Measurements from ENCODE around the gene C12orf57. TPM values are rescaled to one million over a fixed set of nuclear protein-coding genes. Genes with fewer than 3 reads are reported as not detected.

C12orf57 gene
- total and polyA plus RNA-seq, 4 experiments from 2014 or later, result 155 to 425 (median 334) TPM

GRCh38 chr12:6980075-6980474 lies 36.3 kb downstream of the C12orf57 start:
- H3K9me3 ChIP-seq (ENCODE audit: control insufficient read depth in 1 of 2, low read length in 2 of 2), result no peaks in the 10 kb centered on the region
- Mint-ChIP-seq H3K36me3 (peaks cover 41 to 74% of the 10 kb centered on the region in 2 donors), H3K4me1 (no peaks in the 10 kb centered on the region), H3K4me3 (no peak overlapping the region), H3K27ac (peak overlapping the region in 1 of 7 donors; percentile 42), H3K27me3 (no peaks in the 10 kb centered on the region), H3K9me3 (no peaks in the 10 kb centered on the region)
- no peak overlapping the region for H3K27ac ChIP-seq (ENCODE audit: low read depth, low read length)
- no peak for DNase-seq
- no peak overlapping the region for H3K4me3 ChIP-seq (ENCODE audit: low read length in 2 of 2)
- ChIA-PET CTCF (ENCODE audit: partially characterized antibody) (interaction anchor here (1.1 kb wide), 1 partner anchor 12 kb away, joined by 3 read pairs; no protein-coding TSS in a partner anchor), POLR2A (ENCODE audit: partially characterized antibody) (no interaction called here)
- intact Hi-C loops (cut with micrococcal nuclease), result no loop called here
- no peaks in the 10 kb centered on the region for H3K4me1 ChIP-seq (ENCODE audit: insufficient read depth, low read length)
- peaks cover 35% of the 10 kb centered on the region for H3K36me3 ChIP-seq (ENCODE audit: insufficient read depth, low read length)
- H3K27me3 ChIP-seq (ENCODE audit: insufficient read depth, low read length), result no peaks in the 10 kb centered on the region

GRCh38 chr12:6980740-6981139 lies 36.9 kb downstream of the C12orf57 start:
- H3K9me3 Mint-ChIP-seq, result no peaks in the 10 kb centered on the region
- H3K4me1 Mint-ChIP-seq, result no peaks in the 10 kb centered on the region
- ChIA-PET POLR2A (ENCODE audit: partially characterized antibody) (no interaction called here), CTCF (ENCODE audit: partially characterized antibody) (no interaction called here)
- H3K27me3 Mint-ChIP-seq, result no peaks in the 10 kb centered on the region
- H3K27ac Mint-ChIP-seq, result peak overlapping the region in 2 of 7 donors; percentile 16 to 32
- Histone ChIP-seq H3K9me3 (ENCODE audit: control insufficient read depth in 1 of 2, low read length in 2 of 2) (no peaks in the 10 kb centered on the region), H3K27ac (ENCODE audit: low read depth, low read length) (no peak overlapping the region), H3K4me1 (ENCODE audit: insufficient read depth, low read length) (no peaks in the 10 kb centered on the region), H3K36me3 (ENCODE audit: insufficient read depth, low read length) (peaks cover 29% of the 10 kb centered on the region), H3K27me3 (ENCODE audit: insufficient read depth, low read length) (no peaks in the 10 kb centered on the region), H3K4me3 (ENCODE audit: low read length in 2 of 2) (no peak overlapping the region)
- intact Hi-C loops (cut with micrococcal nuclease), result no loop called here
- peaks cover 36 to 67% of the 10 kb centered on the region in 2 donors for H3K36me3 Mint-ChIP-seq
- DNase-seq, result no peak
- no peak overlapping the region for H3K4me3 Mint-ChIP-seq

- Histone ChIP-seq H3K27me3 (ENCODE audit: insufficient read depth, low read length) (no peaks in the 10 kb centered on the region), H3K4me1 (ENCODE audit: insufficient read depth, low read length) (no peaks in the 10 kb centered on the region), H3K27ac (ENCODE audit: low read depth, low read length) (no peak overlapping the region), H3K36me3 (ENCODE audit: insufficient read depth, low read length) (peaks cover 22% of the 10 kb centered on the region), H3K9me3 (ENCODE audit: control insufficient read depth in 1 of 2, low read length in 2 of 2) (no peaks in the 10 kb centered on the region), H3K4me3 (ENCODE audit: low read length in 2 of 2) (no peak overlapping the region)
- Mint-ChIP-seq H3K27me3 (no peaks in the 10 kb centered on the region), H3K36me3 (peaks cover 32 to 66% of the 10 kb centered on the region in 2 donors), H3K4me1 (peaks cover 0 to 1% (median 0%) of the 10 kb centered on the region in 4 donors), H3K27ac (peak overlapping the region in 4 of 7 donors; percentile 16 to 82 (median 34)), H3K9me3 (no peaks in the 10 kb centered on the region), H3K4me3 (no peak overlapping the region)
- ChIA-PET CTCF (ENCODE audit: partially characterized antibody) (no interaction called here), POLR2A (ENCODE audit: partially characterized antibody) (no interaction called here)
- DNase-seq, result no peak
- intact Hi-C loops (cut with micrococcal nuclease), result no loop called here
Observed at GRCh38 chr12:6981152-6982052, 37.6 kb downstream of the C12orf57 start.

- DNase-seq, result no peak
- Mint-ChIP-seq H3K27me3 (no peaks in the 10 kb centered on the region), H3K4me1 (peaks cover 0 to 1% (median 0%) of the 10 kb centered on the region in 4 donors), H3K9me3 (no peaks in the 10 kb centered on the region), H3K4me3 (no peak overlapping the region), H3K36me3 (peaks cover 23 to 61% of the 10 kb centered on the region in 2 donors), H3K27ac (peak overlapping the region in 2 of 7 donors; percentile 42 to 68)
- Histone ChIP-seq H3K4me3 (ENCODE audit: low read length in 2 of 2) (no peak overlapping the region), H3K27ac (ENCODE audit: low read depth, low read length) (no peak overlapping the region), H3K9me3 (ENCODE audit: control insufficient read depth in 1 of 2, low read length in 2 of 2) (no peaks in the 10 kb centered on the region), H3K27me3 (ENCODE audit: insufficient read depth, low read length) (no peaks in the 10 kb centered on the region), H3K36me3 (ENCODE audit: insufficient read depth, low read length) (peaks cover 13% of the 10 kb centered on the region), H3K4me1 (ENCODE audit: insufficient read depth, low read length) (no peaks in the 10 kb centered on the region)
- ChIA-PET POLR2A (ENCODE audit: partially characterized antibody) (interaction anchor here (1.2 kb wide), 1 partner anchor 35 kb away, joined by 3 read pairs; the partner anchor contains the start of gene LPCAT3), CTCF (ENCODE audit: partially characterized antibody) (interaction anchor here (1.1 to 1.4 kb wide), 2 partner anchors 26 to 80 kb away, joined by 3 to 6 read pairs; no protein-coding TSS in a partner anchor)
- intact Hi-C loops (cut with micrococcal nuclease), result no loop called here
Observed at GRCh38 chr12:6982532-6982931, 38.7 kb downstream of the C12orf57 start.

- no peak overlapping the region for H3K4me3 Mint-ChIP-seq
- H3K9me3 ChIP-seq (ENCODE audit: control insufficient read depth in 1 of 2, low read length in 2 of 2), result no peaks in the 10 kb centered on the region
- no peaks in the 10 kb centered on the region for H3K27me3 ChIP-seq (ENCODE audit: insufficient read depth, low read length)
- POLR2A ChIA-PET (ENCODE audit: partially characterized antibody), result no interaction called here
- CTCF ChIA-PET (ENCODE audit: partially characterized antibody), result no interaction called here
- H3K4me1 ChIP-seq (ENCODE audit: insufficient read depth, low read length), result no peaks in the 10 kb centered on the region
- no peaks in the 10 kb centered on the region for H3K9me3 Mint-ChIP-seq
- no peak overlapping the region for H3K27ac ChIP-seq (ENCODE audit: low read depth, low read length)
- peaks cover 9 to 35% of the 10 kb centered on the region in 2 donors for H3K36me3 Mint-ChIP-seq
- H3K27ac Mint-ChIP-seq, result peak overlapping the region in 1 of 7 donors; percentile 6
- intact Hi-C loops (cut with micrococcal nuclease), result no loop called here
- DNase-seq, result no peak
- H3K36me3 ChIP-seq (ENCODE audit: insufficient read depth, low read length), result peaks cover 11% of the 10 kb centered on the region
- peaks cover 0 to 4% (median 1%) of the 10 kb centered on the region in 4 donors for H3K4me1 Mint-ChIP-seq
- no peaks in the 10 kb centered on the region for H3K27me3 Mint-ChIP-seq
- no peak overlapping the region for H3K4me3 ChIP-seq (ENCODE audit: low read length in 2 of 2)
Observed at GRCh38 chr12:6987956-6988553, 44.2 kb downstream of the C12orf57 start.

Small RNA genes lying within 50 kb of the gene (microRNA-seq; reads per million reads assigned to microRNA genes)
- 66.3 reads per million, percentile 63 among the genes with 10 or more reads in this experiment for gene MIR141 (ENCODE audit: borderline microRNAs expressed, borderline number of aligned reads, borderline replicate concordance)
- gene MIR200C (ENCODE audit: borderline microRNAs expressed, borderline number of aligned reads, borderline replicate concordance), result 217 reads per million, percentile 73 among the genes with 10 or more reads in this experiment

Other genes with a start within 250 kb of the C12orf57 start
- gene PIANP, start 243.2 kb upstream of the C12orf57 start, total RNA-seq, result 1 to 10 TPM; 1.3 to 1.5 TPM
- under 1 TPM; 0.61 to 0.69 TPM for gene PIANP, start 243.2 kb upstream of the C12orf57 start, polyA plus RNA-seq
- 10 to 100 TPM; 36.9 to 37.7 TPM for gene COPS7A, start 220.0 kb upstream of the C12orf57 start, total RNA-seq
- 10 to 100 TPM; 44.7 to 48.6 TPM for gene COPS7A, start 220.0 kb upstream of the C12orf57 start, polyA plus RNA-seq
- 10 to 100 TPM; 79.8 to 80.3 TPM for gene MLF2, start 190.9 kb upstream of the C12orf57 start, total RNA-seq
- 100 to 1,000 TPM; 111 to 130 TPM for gene MLF2, start 190.9 kb upstream of the C12orf57 start, polyA plus RNA-seq
- 1 to 10 TPM; 2.0 to 2.9 TPM for gene PTMS, start 177.7 kb upstream of the C12orf57 start, total RNA-seq
- gene PTMS, start 177.7 kb upstream of the C12orf57 start, polyA plus RNA-seq, result 1 to 10 TPM; 1.3 to 3.6 TPM
- gene LAG3, start 171.5 kb upstream of the C12orf57 start, total RNA-seq, result 1 to 10 TPM; 2.4 to 3.8 TPM
- 1 to 10 TPM; 4.9 to 8.3 TPM for gene LAG3, start 171.5 kb upstream of the C12orf57 start, polyA plus RNA-seq
- gene CD4, start 154.5 kb upstream of the C12orf57 start, total RNA-seq, result 100 to 1,000 TPM; 285 to 291 TPM
- 100 to 1,000 TPM; 251 to 456 TPM for gene CD4, start 154.5 kb upstream of the C12orf57 start, polyA plus RNA-seq
- under 1 TPM in 1 of 2 experiments, not detected in 1; 0.32 TPM for gene GPR162, start 122.2 kb upstream of the C12orf57 start, total RNA-seq
- gene GPR162, start 122.2 kb upstream of the C12orf57 start, polyA plus RNA-seq, result not detected
- 10 to 100 TPM; 11.2 to 11.8 TPM for gene P3H3, start 115.6 kb upstream of the C12orf57 start, total RNA-seq
- gene P3H3, start 115.6 kb upstream of the C12orf57 start, polyA plus RNA-seq, result 1 to 10 TPM in 1 of 2 donors, under 1 TPM in 1; 0.72 to 1.2 TPM
- gene GNB3, start 103.1 kb upstream of the C12orf57 start, total RNA-seq, result 1 to 10 TPM; 5.1 to 5.2 TPM
- not detected for gene GNB3, start 103.1 kb upstream of the C12orf57 start, polyA plus RNA-seq
- gene CDCA3, start 92.7 kb upstream of the C12orf57 start, total RNA-seq, result 1 to 10 TPM; 1.3 to 2.0 TPM
- gene CDCA3, start 92.7 kb upstream of the C12orf57 start, polyA plus RNA-seq, result under 1 TPM; 0.09 to 0.39 TPM
- gene USP5, start 91.9 kb upstream of the C12orf57 start, total RNA-seq, result 10 to 100 TPM; 65.2 to 69.3 TPM
- gene USP5, start 91.9 kb upstream of the C12orf57 start, polyA plus RNA-seq, result 10 to 100 TPM; 53.9 to 73.0 TPM
- 100 to 1,000 TPM; 155 to 164 TPM for gene TPI1, start 76.5 kb upstream of the C12orf57 start, total RNA-seq
- gene TPI1, start 76.5 kb upstream of the C12orf57 start, polyA plus RNA-seq, result 100 to 1,000 TPM; 572 to 777 TPM
- gene SPSB2, start 70.7 kb upstream of the C12orf57 start, total RNA-seq, result 10 to 100 TPM; 19.8 to 21.9 TPM
- gene SPSB2, start 70.7 kb upstream of the C12orf57 start, polyA plus RNA-seq, result 10 to 100 TPM; 16.6 to 25.5 TPM
- 1 to 10 TPM; 8.3 to 9.1 TPM for gene LRRC23, start 39.2 kb upstream of the C12orf57 start, total RNA-seq
- gene LRRC23, start 39.2 kb upstream of the C12orf57 start, polyA plus RNA-seq, result 1 to 10 TPM; 4.1 to 4.2 TPM
- gene ENO2, start 29.4 kb upstream of the C12orf57 start, total RNA-seq, result 100 to 1,000 TPM; 187 to 190 TPM
- gene ENO2, start 29.4 kb upstream of the C12orf57 start, polyA plus RNA-seq, result 10 to 100 TPM; 28.4 to 35.8 TPM
- gene ATN1, start 16.1 kb upstream of the C12orf57 start, total RNA-seq, result 10 to 100 TPM; 32.2 to 33.0 TPM
- gene ATN1, start 16.1 kb upstream of the C12orf57 start, polyA plus RNA-seq, result 1 to 10 TPM in 1 of 2 donors, under 1 TPM in 1; 0.16 to 1.1 TPM
- not detected for gene RNU7-1, start 206 bp upstream of the C12orf57 start, total RNA-seq
- not detected for gene RNU7-1, start 206 bp upstream of the C12orf57 start, polyA plus RNA-seq
- gene PTPN6, start 7.3 kb downstream of the C12orf57 start, total RNA-seq, result 100 to 1,000 TPM; 189 to 199 TPM
- gene PTPN6, start 7.3 kb downstream of the C12orf57 start, polyA plus RNA-seq, result 100 to 1,000 TPM; 126 to 325 TPM
- gene PHB2, start 26.6 kb downstream of the C12orf57 start, total RNA-seq, result 100 to 1,000 TPM; 142 to 148 TPM
- 100 to 1,000 TPM; 102 to 114 TPM for gene PHB2, start 26.6 kb downstream of the C12orf57 start, polyA plus RNA-seq
- 10 to 100 TPM; 68.6 to 70.8 TPM for gene EMG1, start 26.9 kb downstream of the C12orf57 start, total RNA-seq
- 10 to 100 TPM; 68.8 to 69.8 TPM for gene EMG1, start 26.9 kb downstream of the C12orf57 start, polyA plus RNA-seq
- gene LPCAT3, start 74.5 kb downstream of the C12orf57 start, total RNA-seq, result 10 to 100 TPM; 18.3 to 21.6 TPM
- gene LPCAT3, start 74.5 kb downstream of the C12orf57 start, polyA plus RNA-seq, result 10 to 100 TPM; 25.3 to 33.8 TPM
- 1 to 10 TPM; 1.3 to 2.6 TPM for gene C1S, start 116.7 kb downstream of the C12orf57 start, total RNA-seq
- gene C1S, start 116.7 kb downstream of the C12orf57 start, polyA plus RNA-seq, result not detected
- 1 to 10 TPM in 1 of 2 experiments, under 1 TPM in 1; 0.86 to 2.3 TPM for gene C1R, start 148.4 kb downstream of the C12orf57 start, total RNA-seq
- under 1 TPM; 0.44 to 0.53 TPM for gene C1R, start 148.4 kb downstream of the C12orf57 start, polyA plus RNA-seq
- gene C1RL, start 165.2 kb downstream of the C12orf57 start, total RNA-seq, result 10 to 100 TPM; 30.7 to 33.6 TPM
- 1 to 10 TPM; 4.9 to 9.6 TPM for gene C1RL, start 165.2 kb downstream of the C12orf57 start, polyA plus RNA-seq
- 1 to 10 TPM; 1.2 to 1.3 TPM for gene RBP5, start 184.9 kb downstream of the C12orf57 start, total RNA-seq
- gene RBP5, start 184.9 kb downstream of the C12orf57 start, polyA plus RNA-seq, result not detected
- gene CLSTN3, start 186.3 kb downstream of the C12orf57 start, total RNA-seq, result 10 to 100 TPM; 50.7 to 58.5 TPM
- 1 to 10 TPM; 6.7 to 7.5 TPM for gene CLSTN3, start 186.3 kb downstream of the C12orf57 start, polyA plus RNA-seq
- gene PEX5, start 245.7 kb downstream of the C12orf57 start, total RNA-seq, result 10 to 100 TPM; 27.7 to 28.9 TPM
- 10 to 100 TPM; 10.8 to 15.2 TPM for gene PEX5, start 245.7 kb downstream of the C12orf57 start, polyA plus RNA-seq

Measured in CD4-positive, alpha-beta memory T cell (primary cell).